NCI-H748 (cell line): ENCODE results near the gene PPIL1.

ENCODE experiments used
- DNase-seq: peaks from one replicate; lab custom pipeline; 2025; ENCODE audit not compliant: unreplicated experiment; lab: John Stamatoyannopoulos, UW

PPIL1 gene

DNA sequence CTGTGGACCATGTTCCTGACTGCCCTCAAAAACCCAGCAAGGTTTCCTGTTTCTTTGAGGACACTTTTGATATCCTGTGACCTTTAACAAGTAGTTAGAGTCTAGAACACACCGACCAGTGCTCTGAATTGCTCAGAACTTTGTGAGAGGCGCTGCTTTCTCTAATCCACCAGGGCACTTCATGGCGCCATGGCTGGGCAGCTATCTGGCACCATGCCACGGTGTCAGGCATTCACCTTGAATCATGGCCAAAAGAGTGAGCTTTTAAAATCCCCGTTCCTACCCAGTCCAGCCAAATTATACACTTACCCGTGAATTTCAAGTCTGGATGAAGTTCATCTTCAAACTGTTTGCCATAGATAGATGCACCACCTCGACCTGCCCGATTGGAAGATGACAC, 18.3 kb downstream of the PPIL1 start:
- DNase-seq = no peak

GRCh38 chr6:36855750-36856149, 18.9 kb downstream of the PPIL1 start:
- no peak for DNase-seq

- DNase-seq = no peak
Measured at GRCh38 chr6:36853325-36853724, 21.3 kb downstream of the PPIL1 start.

DNA sequence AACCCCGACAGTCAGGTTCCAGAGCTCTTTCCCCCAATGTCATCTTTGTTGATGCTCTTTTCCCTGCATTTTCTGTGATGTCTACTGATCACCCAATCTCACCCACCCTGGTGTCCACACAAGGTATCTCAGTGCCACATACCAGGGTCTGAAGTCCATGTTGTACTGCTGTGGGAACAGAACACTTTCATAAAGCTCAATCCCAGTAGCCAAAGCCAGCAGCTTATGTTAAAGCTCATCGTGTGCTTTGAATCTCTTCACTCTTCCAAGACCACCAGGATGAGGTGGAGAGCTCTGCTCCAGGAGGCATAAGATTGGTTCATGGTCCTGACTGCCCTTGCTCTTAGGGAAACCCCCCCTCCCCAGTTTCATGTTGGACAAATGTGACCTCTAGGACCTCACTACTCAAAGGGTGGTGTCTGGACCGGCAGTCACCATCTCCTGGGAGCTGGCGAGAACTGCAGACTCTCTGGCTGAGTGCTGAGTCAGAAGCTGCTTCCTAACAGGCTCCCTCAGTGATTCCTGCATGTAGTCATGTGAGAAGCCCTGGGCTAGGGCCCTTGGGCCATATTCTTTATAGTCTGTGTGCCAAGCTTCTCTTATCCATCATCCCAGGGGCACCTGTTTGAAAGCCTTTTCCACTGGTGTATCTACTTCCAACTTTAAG, 22.0 kb downstream of the PPIL1 start:
- DNase-seq = no peak

GRCh38 chr6:36851626-36852025, 23.0 kb downstream of the PPIL1 start:
- DNase-seq = no peak

- peak; percentile 69 for DNase-seq
Measured at GRCh38 chr6:36851149-36851614, 23.4 kb downstream of the PPIL1 start.

GRCh38 chr6:36850021-36850420, 24.6 kb downstream of the PPIL1 start:
- no peak for DNase-seq

DNA sequence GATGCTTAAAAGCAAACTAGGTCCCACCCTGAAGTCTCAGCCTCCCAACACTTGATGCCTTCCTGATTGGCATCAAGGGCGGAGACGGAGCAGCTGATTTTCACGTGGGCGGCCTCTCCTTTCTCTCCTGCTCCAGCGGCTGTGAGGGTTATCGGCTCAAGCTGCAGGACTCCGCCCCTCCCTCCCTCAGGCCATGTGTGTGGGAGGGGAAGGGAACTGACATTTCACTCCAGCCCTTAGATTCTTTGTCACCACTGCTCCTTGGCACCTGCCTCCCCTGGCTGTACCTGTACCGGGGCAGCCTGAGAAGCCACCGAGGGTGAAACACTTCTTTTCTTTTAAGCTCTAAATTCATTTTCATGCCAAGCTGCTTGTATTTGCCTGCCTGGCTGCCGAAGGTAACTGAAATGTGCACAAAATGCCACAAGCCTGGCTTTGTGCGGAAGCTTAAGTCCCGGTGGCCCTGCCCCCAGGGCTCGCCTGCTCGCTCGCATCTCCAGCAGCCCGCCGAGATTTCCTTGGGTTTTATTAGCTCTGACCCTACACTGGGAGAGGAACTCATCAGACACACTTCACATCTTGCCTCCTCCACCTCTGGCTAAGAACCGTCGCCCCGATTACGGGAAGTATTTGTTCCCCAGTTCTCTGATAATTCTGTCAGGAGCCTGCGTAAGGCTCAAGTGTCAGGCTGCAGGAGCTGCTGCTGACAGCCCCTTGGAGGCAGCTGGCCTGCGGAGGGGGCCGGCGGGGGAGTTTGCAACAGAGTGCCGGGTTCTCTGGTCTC, 25.8 kb downstream of the PPIL1 start:
- no peak for DNase-seq

DNA sequence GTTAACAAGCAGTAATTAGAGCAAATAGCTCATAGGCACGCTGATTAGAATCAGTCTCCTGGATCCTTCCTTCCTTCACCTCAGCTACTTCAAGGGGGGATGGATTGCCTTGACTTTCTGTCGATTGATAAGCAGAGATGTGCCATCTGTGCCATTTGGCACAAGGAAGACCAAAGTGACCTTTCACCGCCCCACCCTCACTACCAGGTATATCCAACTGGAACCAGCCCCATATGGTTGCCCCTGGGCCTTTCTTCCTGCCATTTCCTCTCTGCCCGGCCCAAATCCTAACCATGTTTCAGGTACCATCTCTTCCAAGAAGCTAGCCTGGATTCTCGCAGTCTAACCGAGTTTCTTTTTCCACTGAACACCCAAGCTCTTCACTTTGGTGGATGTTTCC, 26.6 kb downstream of the PPIL1 start:
- DNase-seq = no peak

DNA sequence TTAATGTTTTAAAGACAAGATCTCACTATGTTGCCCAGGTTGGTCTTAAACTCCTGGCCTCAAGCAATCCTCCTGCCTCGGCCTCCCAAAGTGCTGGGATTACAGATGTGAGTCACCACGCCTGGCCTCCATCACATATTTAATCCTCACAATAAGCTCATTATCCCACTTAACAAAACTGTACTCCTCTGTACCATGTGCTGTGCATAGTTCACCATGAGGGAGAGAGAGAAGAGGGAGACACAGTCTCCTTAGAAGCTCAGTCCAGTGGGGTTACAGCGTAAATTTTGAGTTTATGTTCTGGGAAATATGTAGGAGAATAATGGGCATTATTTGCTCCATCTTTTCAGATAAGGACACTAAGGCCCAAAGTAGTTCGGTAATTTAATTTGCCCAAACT, 27.5 kb downstream of the PPIL1 start:
- DNase-seq = no peak

DNA sequence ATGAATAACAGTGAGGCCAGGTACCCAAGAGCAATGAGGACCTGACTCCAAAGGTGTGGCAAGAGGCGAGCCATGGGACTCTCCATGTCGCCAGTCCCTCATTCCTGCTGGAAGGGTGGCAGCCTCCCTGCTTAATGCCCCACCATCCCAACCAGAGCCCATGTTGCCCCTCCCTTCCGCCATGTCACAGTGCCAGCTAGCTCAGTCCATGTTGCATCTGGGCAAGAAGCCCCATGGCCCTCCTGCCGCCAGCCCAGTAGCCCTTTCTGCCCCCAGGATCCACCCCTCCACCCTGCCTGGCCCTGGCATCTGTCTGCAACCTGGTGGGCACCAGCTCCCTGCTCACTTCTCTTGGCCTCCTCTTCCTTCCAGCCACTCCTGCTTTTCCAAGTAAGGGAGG, 29.4 kb downstream of the PPIL1 start:
- DNase-seq = no peak

DNA sequence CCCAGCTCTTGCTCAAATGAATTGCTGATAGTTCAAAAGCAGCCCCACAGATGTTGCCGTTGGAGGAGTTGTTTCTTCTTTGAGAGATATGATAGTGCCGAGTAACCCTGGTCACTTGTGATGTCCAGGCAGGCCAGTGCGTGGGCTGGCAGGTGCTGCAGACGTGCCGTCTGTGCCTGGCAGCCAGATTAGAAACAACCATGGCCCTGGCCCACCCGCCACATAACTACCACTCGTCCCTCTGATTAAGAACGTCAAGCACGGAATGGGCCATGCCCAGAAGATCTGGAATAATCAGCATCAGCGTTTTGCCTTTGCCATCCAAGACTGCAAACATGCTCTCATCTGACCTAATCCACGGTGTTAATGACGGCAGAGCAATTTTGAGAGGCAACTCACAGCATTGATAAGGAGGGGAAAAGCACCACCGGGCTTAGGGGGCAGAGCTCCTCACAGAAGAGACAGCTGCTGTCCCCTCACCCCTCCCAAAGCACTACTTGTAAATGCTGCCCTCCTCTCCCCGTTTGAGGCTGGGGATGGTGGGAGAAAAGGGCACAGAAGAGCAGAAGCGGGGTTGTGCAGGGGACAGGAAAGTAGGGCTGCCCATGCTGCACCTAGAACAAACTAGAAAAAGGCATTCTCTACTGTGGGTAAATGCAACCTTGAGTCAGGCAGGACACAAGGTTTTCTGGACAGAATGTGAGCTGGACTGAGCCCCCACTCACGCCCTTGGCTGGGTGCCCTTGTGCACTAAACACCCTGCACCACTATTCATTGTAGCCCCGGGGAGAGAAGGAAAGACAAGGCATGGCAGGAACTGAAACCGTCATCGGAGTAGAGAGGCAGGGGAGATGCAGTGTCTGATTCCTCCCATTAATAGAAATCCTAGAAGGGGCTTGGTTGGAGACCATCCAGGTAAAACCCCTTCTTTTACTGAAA, 30.1 kb downstream of the PPIL1 start:
- no peak for DNase-seq

GRCh38 chr6:36843170-36843569, 31.4 kb downstream of the PPIL1 start:
- DNase-seq = no peak

- DNase-seq = no peak
Measured at GRCh38 chr6:36841756-36842155, 32.8 kb downstream of the PPIL1 start.

DNA sequence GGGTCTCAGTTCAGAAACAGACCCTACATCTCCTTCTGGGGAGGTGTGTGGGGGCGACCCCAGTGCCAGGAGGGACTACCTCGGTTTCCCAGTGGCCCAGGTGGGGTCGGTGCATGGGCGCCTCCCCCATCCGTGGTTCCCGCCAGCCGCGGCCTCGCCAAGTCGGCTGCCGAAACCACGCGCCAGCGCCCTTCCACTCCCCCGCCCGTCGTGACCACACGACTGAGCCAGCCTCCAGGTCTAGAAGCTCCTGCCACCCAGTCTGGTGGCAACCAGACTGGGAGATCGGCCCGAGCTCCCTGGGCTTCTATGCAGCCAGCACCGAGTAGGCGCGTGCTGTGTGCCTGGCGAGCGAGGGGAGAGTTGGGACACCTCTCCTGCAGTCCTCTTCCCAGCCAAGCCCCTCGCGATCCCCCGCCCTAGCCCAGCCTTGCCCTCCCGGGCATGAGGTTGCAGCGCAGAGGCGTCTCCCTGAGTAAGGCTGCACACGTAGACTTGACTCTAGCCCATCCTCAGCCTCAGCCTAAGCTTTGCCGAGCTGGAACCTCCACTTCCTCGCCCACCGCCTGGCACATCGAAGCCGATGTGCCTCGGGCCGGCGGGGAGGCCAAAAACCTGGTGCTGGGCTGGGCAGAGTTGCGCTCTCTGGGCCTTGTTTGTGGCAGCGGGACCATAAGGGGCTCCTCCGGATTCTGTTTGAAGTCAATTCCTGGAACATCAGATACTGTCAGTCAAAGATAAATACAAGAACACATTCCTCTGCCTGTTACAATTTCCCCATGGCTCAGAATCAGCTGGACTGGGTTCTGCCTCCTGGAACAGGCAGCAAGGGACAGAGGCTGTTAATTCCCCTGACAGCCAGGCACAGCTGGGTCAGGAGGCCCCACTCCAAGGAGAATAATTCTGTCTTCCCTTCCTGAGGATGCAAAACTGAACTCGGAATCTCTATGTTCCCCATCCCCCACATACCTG, 33.9 kb downstream of the PPIL1 start:
- DNase-seq = no peak

- DNase-seq = peak; percentile 67
Measured at GRCh38 chr6:36839749-36840431, 34.7 kb downstream of the PPIL1 start.

GRCh38 chr6:36838896-36839748, 35.5 kb downstream of the PPIL1 start, which contains the start of gene CPNE5:
Gene CPNE5, minus strand, starts transcription at chr6:36839444. Its CDS starts 67 bp downstream, at chr6:36839377.
- peak; percentile 64 for DNase-seq

DNA sequence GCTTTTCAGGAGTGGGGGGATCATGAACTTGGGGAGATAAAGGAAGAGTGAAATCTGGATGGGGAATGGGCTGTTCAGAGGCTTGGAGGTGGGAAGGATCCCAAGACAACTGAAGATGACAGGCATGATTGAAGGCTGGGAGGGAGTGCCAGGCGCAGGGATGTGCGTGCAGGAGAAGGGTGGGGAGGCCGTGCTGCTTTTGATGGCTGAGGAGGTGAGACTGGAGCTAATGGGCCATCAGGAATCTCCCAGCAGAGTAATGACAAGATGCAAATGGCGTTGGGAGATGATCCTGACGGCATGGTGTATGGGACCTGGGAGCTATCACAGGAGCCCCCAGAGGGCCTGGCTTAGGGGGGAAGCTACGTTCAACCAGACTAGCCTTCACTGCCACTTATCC, 36.9 kb downstream of the PPIL1 start:
- DNase-seq = no peak

DNA sequence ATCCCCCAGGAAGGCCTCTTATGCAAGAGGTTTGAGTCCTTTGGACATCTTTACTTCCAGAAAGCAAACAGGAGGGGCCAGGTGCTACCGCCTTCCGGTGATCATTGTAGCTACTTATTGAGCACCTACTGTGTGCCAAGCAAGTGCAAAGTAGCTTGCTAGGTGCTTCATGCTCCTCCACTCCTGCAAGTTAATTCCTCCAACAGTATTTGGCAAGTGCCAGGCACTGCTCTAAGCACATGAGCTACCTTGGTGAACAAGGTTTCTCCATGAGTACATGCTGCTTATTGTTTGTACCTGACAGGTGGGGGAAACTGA, 37.6 kb downstream of the PPIL1 start:
- no peak for DNase-seq
